ENCODE measurements around the gene AADACL4.

AADACL4 gene

GRCh38 chr1:12614402-12615158 is 29.3 kb upstream of the AADACL4 start:
- no peak for DNase-seq

GRCh38 chr1:12615159-12615864 is 28.6 kb upstream of the AADACL4 start:
- no peak for DNase-seq

DNA sequence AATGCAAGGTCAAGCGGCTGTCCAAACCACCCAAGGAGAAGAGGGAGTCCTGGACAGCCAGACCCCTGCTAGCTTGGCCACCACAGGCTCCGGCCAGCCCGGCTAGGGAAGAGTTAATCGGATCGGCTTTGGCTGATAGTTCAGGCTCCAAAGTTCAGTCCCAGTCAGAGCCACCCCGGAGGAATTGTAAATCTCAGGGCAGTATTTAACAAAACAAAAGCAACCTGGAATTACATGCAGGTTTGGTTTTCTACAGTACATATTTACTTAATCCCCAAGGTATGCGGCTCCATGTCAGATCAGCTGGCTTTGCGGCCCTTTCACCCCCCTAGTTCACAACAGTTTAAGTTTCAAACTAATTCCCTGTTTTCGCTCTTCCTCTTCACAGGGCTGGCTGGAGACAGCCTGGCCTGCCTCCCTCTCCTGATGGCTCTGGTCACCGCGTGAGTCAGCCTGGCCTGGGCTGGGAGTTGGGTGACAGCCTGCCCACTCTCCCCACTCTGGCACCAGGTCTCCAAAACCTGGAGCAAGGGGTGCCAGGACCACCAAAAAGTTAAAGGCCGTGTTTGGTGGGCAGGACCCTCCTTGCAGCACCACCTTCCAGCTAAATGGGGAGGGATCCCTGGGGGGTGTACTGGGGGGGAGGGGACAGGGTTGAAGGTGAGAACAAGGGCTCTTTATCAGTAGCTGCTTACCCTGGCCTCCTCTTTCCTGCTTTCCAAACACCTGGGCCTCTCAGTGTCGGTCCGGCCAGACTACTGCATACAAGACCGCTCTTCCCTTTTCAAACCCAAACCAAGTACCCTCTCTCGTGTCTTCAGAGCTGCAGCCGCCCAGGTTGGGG is 27.8 kb upstream of the AADACL4 start:
- no peak for DNase-seq

DNA sequence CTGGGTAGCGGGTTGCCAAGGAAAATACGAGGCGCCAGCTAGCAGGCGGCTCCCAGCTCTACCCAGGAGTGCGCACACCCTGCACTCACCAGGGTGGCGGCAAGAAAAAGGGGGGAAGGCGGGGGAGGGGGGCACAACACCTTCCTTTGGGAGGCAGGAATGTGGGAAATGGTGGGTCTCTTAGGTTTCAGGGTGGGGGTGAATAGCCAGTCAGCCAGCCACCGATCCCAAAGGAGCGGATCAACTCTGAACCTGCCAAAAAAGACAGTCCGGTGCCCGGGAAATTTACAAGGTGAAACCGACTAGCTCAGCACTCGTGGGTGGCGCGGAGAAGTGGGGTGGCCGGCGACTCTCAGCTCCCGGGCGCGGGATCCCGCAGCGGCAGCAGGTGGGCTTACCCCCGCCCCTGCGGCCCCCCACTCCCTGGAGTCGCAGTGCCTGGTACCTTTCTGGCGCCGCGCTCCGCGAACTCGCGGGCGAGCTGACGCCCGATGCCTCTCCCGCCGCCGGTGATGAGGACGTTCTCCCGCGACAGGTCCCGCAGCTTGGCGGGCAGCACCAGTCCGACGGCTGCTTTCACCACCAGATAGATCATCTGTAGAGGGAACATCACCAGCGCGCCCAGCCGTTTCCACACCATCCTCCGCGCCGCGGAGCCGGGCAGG is 27.0 kb upstream of the AADACL4 start:
- DNase-seq, result no peak

DNA sequence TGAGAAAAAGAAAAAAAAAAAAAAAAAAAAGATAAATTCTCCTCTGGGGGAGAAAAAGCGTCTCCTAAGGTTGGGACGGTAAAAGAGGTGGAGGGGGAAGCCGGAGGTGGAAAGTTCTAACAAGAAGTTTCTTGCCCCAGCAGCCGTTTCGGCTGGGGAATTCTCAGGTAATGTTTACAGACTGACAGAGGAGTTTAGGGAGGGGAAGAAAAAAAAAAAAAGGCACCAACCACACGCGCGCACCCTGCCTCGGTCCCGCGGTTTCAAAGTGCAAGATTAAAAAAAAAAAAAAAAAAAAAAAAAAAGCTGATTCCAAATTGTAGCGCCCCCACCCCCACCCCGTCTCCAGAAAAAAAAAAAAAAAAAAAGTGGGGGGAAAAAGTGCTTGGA is 26.4 kb upstream of the AADACL4 start:
- DNase-seq, result no peak

DNA sequence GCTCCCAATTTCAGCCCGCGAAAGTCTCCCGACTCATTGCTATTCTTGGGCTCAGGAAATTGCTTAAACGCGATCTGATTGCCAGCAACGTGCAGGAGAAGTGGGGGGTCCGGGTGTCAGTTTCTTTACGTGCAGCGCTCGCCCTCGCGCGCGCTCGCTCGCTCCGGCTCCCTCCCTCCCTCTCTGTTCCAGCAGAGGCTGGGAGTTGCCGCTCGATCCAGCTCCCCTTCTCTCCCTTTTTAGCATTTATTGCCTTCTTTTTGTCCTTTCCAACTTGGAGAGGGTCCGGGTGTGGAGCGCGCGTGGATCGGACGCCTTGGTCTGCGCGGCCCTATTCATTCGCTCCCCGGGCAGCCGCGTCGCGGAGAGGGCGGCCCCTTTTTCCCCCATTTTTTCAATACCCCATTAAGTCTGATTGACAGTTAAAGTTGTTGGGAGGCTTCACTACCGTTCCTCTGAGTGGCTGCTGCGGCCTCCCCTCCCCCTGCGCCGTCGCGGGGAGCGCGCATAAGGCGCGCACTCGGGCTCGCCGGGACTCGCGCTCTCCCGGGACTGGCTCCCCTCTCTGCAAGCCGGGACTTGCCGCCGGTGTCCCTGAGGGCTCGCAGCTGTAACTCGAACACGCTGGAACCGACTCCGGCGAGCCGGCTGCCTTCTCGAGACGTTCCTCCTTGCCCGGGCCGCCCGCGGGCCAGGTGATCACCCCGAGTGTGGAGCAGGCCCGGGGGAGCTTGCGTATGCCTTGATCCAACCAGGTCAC is 25.8 kb upstream of the AADACL4 start, which contains the start of gene DHRS3:
Gene DHRS3 (minus strand): TSS at position 310 of the 760 bp plus-strand sequence. CDS start 862 bp downstream, outside the sequence.
- DNase-seq, result peak; percentile 75

- DNase-seq, result no peak
Measured at GRCh38 chr1:12618661-12618964, 25.3 kb upstream of the AADACL4 start.

GRCh38 chr1:12618965-12619791 is 24.7 kb upstream of the AADACL4 start:
- no peak for DNase-seq

DNA sequence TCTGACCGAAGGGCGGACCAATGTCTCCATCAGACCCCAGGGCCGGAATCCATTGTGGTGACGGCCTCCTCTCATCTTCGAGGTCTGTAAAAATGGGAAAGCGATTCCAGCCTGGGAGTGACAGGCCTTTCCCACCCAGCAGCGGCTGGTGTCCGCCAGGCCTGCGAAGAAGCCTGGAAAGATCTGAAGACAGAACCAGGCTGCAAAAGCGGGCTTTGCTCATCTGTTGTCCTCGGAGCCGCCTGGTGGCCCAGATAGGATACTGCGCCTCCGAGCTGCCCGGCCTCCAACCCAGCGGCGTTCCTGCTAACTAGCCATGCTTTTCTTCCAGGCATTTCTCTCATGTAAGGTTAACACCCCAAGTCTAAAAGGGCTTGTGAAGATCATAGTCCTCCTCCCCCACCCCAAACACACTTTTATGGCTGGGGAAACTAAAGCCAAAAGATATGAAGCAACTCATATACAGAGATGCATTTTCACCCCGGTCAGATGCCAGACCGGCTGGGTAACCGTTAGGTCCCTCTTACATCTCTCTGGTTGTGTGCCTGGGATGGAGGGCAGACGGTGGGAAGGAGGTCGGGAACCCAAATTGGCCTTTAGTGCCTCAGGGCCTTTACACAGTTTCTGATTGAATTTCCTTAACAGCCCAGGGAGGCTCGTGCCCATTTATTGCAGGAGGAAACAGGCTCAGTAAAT is 23.9 kb upstream of the AADACL4 start:
- DNase-seq, result peak; percentile 84

- DNase-seq, result no peak
Measured at GRCh38 chr1:12620488-12620865, 23.4 kb upstream of the AADACL4 start.

GRCh38 chr1:12620931-12621330 is 23.0 kb upstream of the AADACL4 start:
- DNase-seq, result no peak

- DNase-seq, result no peak
Measured at GRCh38 chr1:12621346-12622335, 22.2 kb upstream of the AADACL4 start.

DNA sequence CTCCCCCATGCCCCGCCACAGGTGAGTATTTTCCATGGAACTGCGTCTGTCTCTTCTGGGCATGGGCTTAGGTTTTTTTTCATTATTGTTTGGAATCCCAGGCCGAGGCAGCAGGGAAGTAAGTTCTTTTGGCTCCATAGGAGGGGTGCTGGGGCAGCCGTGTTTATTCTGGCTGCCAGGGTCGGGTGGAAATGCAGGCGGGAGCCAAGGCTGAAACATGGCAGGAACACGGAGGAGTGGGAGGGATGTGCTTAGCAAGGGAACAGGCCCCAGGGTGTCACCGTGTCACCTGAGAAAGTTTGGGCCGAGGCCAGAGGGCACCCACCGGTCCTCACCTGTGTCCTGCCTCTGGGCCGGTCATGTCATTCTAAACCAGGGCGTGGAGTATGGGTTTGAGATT is 21.4 kb upstream of the AADACL4 start:
- no peak for DNase-seq

DNA sequence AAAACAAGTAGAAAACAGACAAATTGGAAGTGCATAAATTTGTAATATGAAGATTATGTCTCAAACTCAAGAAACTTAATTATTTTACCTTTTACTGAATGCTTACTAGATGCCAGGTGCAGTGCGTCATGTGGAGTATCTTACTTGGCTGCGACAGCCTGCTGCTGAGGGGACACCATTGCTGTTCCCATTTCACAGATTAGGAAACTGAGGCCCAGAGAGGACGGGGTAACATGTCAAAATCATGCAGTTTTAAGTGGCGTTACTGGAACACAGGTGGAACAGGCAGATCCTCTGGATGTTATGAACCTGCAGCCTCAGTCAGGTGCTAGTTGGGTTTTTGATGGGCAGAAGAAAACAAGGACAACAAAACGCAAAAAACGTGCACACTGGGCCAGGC is 18.6 kb upstream of the AADACL4 start:
- no peak for DNase-seq

- DNase-seq, result no peak
Measured at GRCh38 chr1:12626888-12627287, 17.0 kb upstream of the AADACL4 start.

DNA sequence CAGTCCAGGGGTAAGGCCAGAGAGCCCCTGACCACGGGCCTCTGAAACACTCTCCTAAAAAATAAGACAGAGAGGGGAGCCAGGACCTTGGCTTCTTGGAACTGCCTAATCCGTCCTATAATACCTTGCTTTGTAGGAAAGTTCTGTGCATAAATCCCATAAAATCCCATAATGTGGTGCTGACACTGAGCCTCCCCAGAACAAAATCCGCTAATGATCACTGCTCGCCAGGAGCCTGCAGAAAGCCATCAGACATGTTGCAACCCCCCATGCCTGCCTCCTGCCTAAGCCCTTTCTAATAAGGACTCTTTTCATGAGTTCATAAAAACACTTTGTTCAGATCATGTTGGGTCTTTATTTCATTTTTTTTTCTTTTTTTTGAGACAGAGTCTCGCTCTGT is 16.6 kb upstream of the AADACL4 start:
- DNase-seq, result no peak

DNA sequence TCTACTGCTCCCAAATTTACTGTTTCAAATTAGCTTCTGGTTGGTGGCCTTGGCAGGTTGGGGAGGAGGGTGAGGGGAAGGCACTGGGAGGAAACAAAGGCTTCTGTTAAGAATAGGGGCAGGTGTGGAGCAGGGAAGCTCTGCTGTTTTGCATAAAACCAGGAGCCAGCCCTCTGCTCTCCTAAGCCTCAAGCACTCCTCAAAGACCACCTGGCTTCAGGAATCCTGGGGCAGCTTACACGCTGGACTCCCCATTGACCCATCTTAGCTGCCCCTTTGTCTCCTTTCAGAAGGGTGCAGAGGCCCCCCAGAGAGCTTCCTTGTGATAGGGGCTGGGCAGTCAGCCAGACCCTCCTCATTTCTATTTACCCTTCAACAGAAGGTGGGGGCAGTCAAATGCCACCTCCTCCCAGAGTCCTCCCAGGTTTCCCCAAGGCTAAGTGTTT is 14.4 kb upstream of the AADACL4 start:
- DNase-seq, result no peak

DNA sequence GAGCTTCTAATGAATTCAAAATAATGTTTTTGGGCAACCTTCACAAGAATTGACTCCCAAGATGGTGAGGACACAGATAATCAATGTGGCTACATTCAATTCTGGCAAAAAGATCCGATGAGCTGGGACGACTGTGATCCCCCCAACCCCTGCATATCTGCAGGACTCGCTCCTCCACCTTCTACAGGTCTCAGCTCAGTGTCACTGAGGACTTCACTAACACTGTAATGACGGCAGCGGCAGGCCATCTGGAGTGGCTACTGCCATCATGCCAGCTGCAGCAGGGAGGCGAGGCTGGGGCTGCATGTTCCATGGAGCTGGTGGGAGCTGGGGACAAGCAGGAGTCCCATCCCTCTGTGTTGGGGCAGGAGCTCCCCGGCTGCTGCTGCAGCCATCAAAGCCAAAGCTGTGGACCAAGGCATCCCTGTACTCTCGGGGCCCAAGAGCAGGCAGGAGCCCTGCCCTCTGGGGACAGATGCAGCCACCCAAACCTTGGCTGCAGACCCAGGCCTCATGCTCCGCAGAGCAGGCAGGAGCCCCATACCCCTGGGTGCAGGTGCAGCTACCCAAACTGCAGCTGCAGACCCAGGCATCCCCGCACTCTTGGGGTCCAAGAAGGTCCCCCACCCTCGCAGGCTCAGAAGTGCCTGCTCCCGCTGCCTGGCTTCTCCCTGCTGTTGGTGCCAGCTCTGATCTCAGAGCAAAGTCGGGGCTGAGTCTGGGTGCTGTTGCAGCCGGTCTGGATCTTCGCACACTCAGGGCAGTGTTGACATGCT is 13.7 kb upstream of the AADACL4 start:
- DNase-seq, result no peak
